HepG2 (cell line): ENCODE results near the gene CLDN15. TPM values are rescaled to one million over a fixed set of nuclear protein-coding genes. Genes with fewer than 3 reads are reported as not detected.

Source experiments
- BHLHE40 ChIP-seq: IDR thresholded peaks from 2 replicates; pipeline ENCODE4 v1.6.1; 2011; ENCODE audit warnings: low read length, improper control_type of control experiment
- CREB3 ChIP-seq: sonication (generic); formaldehyde crosslinking; IDR thresholded peaks from 2 replicates; pipeline ENCODE4 v1.5.0; 2020; ENCODE audit warnings: missing genetic modification reagents
- HNF1A ChIP-seq, 2 experiments: sonication (generic) in 1 of 2; formaldehyde crosslinking in 1 of 2; IDR thresholded peaks; 2 replicates each; pipeline versions ENCODE4 v1.4.0 to v1.6.1; 2016 to 2020; ENCODE audit warnings: borderline replicate concordance in 1 of 2, low read depth in 1 of 2, mild to moderate bottlenecking in 1 of 2, missing genetic modification reagents in 1 of 2
- NFRKB ChIP-seq: fragments of 450-650 bp; IDR thresholded peaks from 2 replicates; pipeline ENCODE4 v1.6.1; 2017
- NPAS2 ChIP-seq: sonication (generic); formaldehyde crosslinking; IDR thresholded peaks from 2 replicates; pipeline ENCODE4 v1.8.0; 2022; ENCODE audit warnings: mild to moderate bottlenecking, missing genetic modification reagents, borderline replicate concordance
- TBX3 ChIP-seq: fragments of 450-650 bp; IDR thresholded peaks from 2 replicates; pipeline ENCODE4 v1.6.1; 2017; ENCODE audit warnings: antibody characterized with exemption, mild to moderate bottlenecking, inconsistent platforms, borderline replicate concordance
- ZNF230 ChIP-seq: sonication (generic); formaldehyde crosslinking; IDR thresholded peaks from 2 replicates; pipeline ENCODE4 v1.4.0; 2020; ENCODE audit warnings: mild to moderate bottlenecking, missing genetic modification reagents
- ZNF501 ChIP-seq: sonication (generic); formaldehyde crosslinking; IDR thresholded peaks from 2 replicates; pipeline ENCODE4 v1.5.1; 2020; ENCODE audit warnings: mild to moderate bottlenecking, moderate library complexity, missing genetic modification reagents
- ZNF530 ChIP-seq: sonication (generic); formaldehyde crosslinking; IDR thresholded peaks from 2 replicates; pipeline ENCODE4 v1.5.0; 2020; ENCODE audit warnings: low read depth, mild to moderate bottlenecking, missing genetic modification reagents
- ZNF543 ChIP-seq: sonication (generic); formaldehyde crosslinking; IDR thresholded peaks from 2 replicates; pipeline ENCODE4 v1.4.0; 2020; ENCODE audit warnings: mild to moderate bottlenecking, missing genetic modification reagents
- ZNF567 ChIP-seq: sonication (generic); formaldehyde crosslinking; IDR thresholded peaks from 2 replicates; pipeline ENCODE4 v1.8.1; 2023; ENCODE audit warnings: mild to moderate bottlenecking, missing genetic modification reagents, borderline replicate concordance
- ZNF605 ChIP-seq: sonication (generic); formaldehyde crosslinking; IDR thresholded peaks from 2 replicates; pipeline ENCODE4 v1.8.0; 2022; ENCODE audit warnings: mild to moderate bottlenecking, missing genetic modification reagents
- ZNF607 ChIP-seq: sonication (generic); formaldehyde crosslinking; IDR thresholded peaks from 2 replicates; pipeline ENCODE4 v1.5.1; 2020; ENCODE audit warnings: missing genetic modification reagents, mild to moderate bottlenecking, borderline replicate concordance
- ZNF670 ChIP-seq: sonication (generic); formaldehyde crosslinking; IDR thresholded peaks from 2 replicates; pipeline ENCODE4 v1.8.0; 2022; ENCODE audit warnings: mild to moderate bottlenecking, missing genetic modification reagents, borderline replicate concordance
- ZNF784 ChIP-seq: sonication (generic); formaldehyde crosslinking; IDR thresholded peaks from 2 replicates; pipeline ENCODE4 v1.5.1; 2020; ENCODE audit warnings: missing genetic modification reagents, mild to moderate bottlenecking, borderline replicate concordance
- ZNF83 ChIP-seq: sonication (generic); formaldehyde crosslinking; IDR thresholded peaks from 2 replicates; pipeline ENCODE4 v1.4.0; 2020; ENCODE audit warnings: missing genetic modification reagents, mild to moderate bottlenecking, borderline replicate concordance
- polyA plus RNA-seq, 8 experiments: library from polyadenylated mRNA; depleted of rRNA in 3 of 8; stranded (reverse) in 7 of 8; unstranded in 1 of 8; fragments of >200 nt; fragmentation: Illumina TruSeq in 4 of 8; extraction: Trizol in 4 of 8; gene quantifications; 2 replicates each; pipeline versions ENCODE4 v1.2.1 to v1.2.3, GENCODE V29; 2011 to 2016; ENCODE audit warnings: low read depth in 4 of 8, missing spikeins in 1 of 8, mixed read lengths in 1 of 8; ENCODE audit not compliant: insufficient read depth in 1 of 8
- total RNA-seq, 5 experiments: library from RNA; depleted of rRNA; stranded (reverse); fragments of >200 nt; fragmentation: Illumina TruSeq; extraction: Trizol; gene quantifications; 2 replicates each; pipeline ENCODE4 v1.2.3, GENCODE V29; 2016; ENCODE audit warnings: low read depth in 1 of 5
- TF ChIP-seq, protein P1 (sequence below): sonication (generic); formaldehyde crosslinking; conservative IDR thresholded peaks from 2 replicates; pipeline ENCODE4 v1.4.0; 2020; ENCODE audit warnings: missing genetic modification reagents
- TF ChIP-seq, protein P2 (sequence below): sonication (generic); formaldehyde crosslinking; IDR thresholded peaks from 2 replicates; pipeline ENCODE4 v1.8.1; 2022; ENCODE audit warnings: mild to moderate bottlenecking, missing genetic modification reagents
- TF ChIP-seq, protein P3 (sequence below): sonication (generic); formaldehyde crosslinking; IDR thresholded peaks from 2 replicates; pipeline ENCODE4 v1.5.0; 2020; ENCODE audit warnings: mild to moderate bottlenecking, missing genetic modification reagents

The CLDN15 gene
- total and polyA plus RNA-seq, 2 of the 13 experiments (the other 11 are each of a cell fraction or from before 2014, with no cell fraction given) = 7.1 to 17.8 TPM

GRCh38 chr7:101218236-101219125, 19.1 kb downstream of the CLDN15 start (continued):
- no peak for TF ChIP-seq ZNF784 (CRISPR knock-in tag)
- TF ChIP-seq, protein P1, sequence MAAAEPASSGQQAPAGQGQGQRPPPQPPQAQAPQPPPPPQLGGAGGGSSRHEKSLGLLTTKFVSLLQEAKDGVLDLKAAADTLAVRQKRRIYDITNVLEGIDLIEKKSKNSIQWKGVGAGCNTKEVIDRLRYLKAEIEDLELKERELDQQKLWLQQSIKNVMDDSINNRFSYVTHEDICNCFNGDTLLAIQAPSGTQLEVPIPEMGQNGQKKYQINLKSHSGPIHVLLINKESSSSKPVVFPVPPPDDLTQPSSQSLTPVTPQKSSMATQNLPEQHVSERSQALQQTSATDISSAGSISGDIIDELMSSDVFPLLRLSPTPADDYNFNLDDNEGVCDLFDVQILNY (CRISPR knock-in tag) = no peak
- TF ChIP-seq ZNF607 (CRISPR knock-in tag) = no peak
- no peak for TF ChIP-seq ZNF543 (CRISPR knock-in tag)
- no peak for TF ChIP-seq NPAS2 (CRISPR knock-in tag)
- TF ChIP-seq TBX3 = no peak
- TF ChIP-seq ZNF605 (CRISPR knock-in tag) = peak; percentile 60
- TF ChIP-seq ZNF230 (CRISPR knock-in tag) = no peak
- TF ChIP-seq ZNF530 = no peak
- no peak for TF ChIP-seq ZNF567 (CRISPR knock-in tag)
- no peak for TF ChIP-seq CREB3 (CRISPR knock-in tag)
- TF ChIP-seq ZNF670 (CRISPR knock-in tag) = no peak; the same call in 1 of the 2 replicates
- TF ChIP-seq, protein P2, sequence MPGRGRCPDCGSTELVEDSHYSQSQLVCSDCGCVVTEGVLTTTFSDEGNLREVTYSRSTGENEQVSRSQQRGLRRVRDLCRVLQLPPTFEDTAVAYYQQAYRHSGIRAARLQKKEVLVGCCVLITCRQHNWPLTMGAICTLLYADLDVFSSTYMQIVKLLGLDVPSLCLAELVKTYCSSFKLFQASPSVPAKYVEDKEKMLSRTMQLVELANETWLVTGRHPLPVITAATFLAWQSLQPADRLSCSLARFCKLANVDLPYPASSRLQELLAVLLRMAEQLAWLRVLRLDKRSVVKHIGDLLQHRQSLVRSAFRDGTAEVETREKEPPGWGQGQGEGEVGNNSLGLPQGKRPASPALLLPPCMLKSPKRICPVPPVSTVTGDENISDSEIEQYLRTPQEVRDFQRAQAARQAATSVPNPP (CRISPR knock-in tag) = no peak
- TF ChIP-seq, protein P3, sequence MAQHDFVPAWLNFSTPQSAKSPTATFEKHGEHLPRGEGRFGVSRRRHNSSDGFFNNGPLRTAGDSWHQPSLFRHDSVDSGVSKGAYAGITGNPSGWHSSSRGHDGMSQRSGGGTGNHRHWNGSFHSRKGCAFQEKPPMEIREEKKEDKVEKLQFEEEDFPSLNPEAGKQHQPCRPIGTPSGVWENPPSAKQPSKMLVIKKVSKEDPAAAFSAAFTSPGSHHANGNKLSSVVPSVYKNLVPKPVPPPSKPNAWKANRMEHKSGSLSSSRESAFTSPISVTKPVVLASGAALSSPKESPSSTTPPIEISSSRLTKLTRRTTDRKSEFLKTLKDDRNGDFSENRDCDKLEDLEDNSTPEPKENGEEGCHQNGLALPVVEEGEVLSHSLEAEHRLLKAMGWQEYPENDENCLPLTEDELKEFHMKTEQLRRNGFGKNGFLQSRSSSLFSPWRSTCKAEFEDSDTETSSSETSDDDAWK (CRISPR knock-in tag) = no peak
- TF ChIP-seq ZNF501 (CRISPR knock-in tag) = peak; percentile 71
- no peak for TF ChIP-seq BHLHE40
- peak; percentile 95 for TF ChIP-seq HNF1A (IDR thresholded peaks at IDR 0.05; ENCODE audit: low read depth)
- peak; percentile 98 for TF ChIP-seq HNF1A (CRISPR knock-in tag; IDR thresholded peaks at IDR 0.05; ENCODE audit: borderline replicate concordance)
- no peak for TF ChIP-seq NFRKB
- TF ChIP-seq ZNF83 (CRISPR knock-in tag) = no peak
